HEK293T (cell line): ENCODE data around the gene TGM2.

ENCODE experiments used
- BHLHE40 ChIP-seq: fragments of 450-650 bp; IDR thresholded peaks from 2 replicates; pipeline ENCODE4 v1.6.1; 2016; ENCODE audit warnings: mild to moderate bottlenecking, moderate library complexity, borderline replicate concordance
- ELF4 ChIP-seq: fragments of 450-650 bp; IDR thresholded peaks from 2 replicates; pipeline ENCODE4 v1.6.1; 2017; ENCODE audit warnings: antibody characterized with exemption
- FOXA1 ChIP-seq: fragments of 450-650 bp; IDR thresholded peaks from 2 replicates; pipeline ENCODE4 v1.6.1; 2016; ENCODE audit warnings: mild to moderate bottlenecking
- FOXK2 ChIP-seq: fragments of 450-650 bp; IDR thresholded peaks from 2 replicates; pipeline ENCODE4 v1.6.1; 2016; ENCODE audit warnings: mild to moderate bottlenecking
- FOXM1 ChIP-seq: fragments of 450-650 bp; IDR thresholded peaks from 2 replicates; pipeline ENCODE4 v1.6.1; 2017; ENCODE audit warnings: mild to moderate bottlenecking, borderline replicate concordance
- HDGF ChIP-seq: fragments of 450-650 bp; IDR thresholded peaks from 2 replicates; pipeline ENCODE4 v1.6.1; 2017; ENCODE audit warnings: antibody characterized with exemption, borderline replicate concordance
- SP1 ChIP-seq: fragments of 450-650 bp; IDR thresholded peaks from 2 replicates; pipeline ENCODE4 v1.6.1; 2017
- SUZ12 ChIP-seq: fragments of 450-650 bp; IDR thresholded peaks from 2 replicates; pipeline ENCODE4 v1.6.1; 2016; ENCODE audit warnings: mild to moderate bottlenecking
- TARDBP ChIP-seq: fragments of 450-650 bp; IDR thresholded peaks from 2 replicates; pipeline ENCODE4 v1.6.1; 2016
- TF ChIP-seq, protein P1 (sequence below): fragments of 450-650 bp; IDR thresholded peaks from 2 replicates; pipeline ENCODE4 v1.6.1; 2016

DNA sequence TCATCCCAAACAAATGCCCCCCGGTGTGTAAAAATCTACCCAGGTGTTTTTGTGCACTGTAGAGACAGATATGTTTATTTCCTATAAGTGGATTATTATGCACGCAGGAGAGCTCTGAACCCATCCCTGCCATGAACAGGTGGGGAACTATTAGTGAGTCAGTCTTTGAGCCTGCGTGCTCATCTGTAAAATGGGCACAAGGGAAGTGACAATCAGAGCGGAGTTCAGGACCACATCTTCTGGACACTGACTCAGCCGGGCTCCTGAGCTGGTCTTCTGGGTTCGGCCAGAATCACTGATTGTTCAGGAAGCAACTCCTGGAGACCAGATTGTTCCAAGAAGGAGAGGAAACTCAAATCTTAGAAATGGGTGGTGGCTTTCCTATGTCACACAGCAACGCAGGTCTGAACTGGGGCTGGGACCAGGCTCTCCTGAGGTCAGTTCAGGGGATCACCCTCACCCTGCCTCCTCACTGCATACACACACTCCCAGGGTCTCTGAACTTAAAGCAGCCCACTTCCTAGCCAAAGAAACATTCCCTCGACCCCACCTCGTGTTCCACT lies 27.3 kb upstream of the TGM2 start:
- TF ChIP-seq FOXA1 (no peak), TARDBP (no peak), ELF4 (no peak), SP1 (no peak), SUZ12 (no peak), BHLHE40 (no peak), FOXM1 (no peak), FOXK2 (no peak), HDGF (no peak)
- TF ChIP-seq, protein P1, sequence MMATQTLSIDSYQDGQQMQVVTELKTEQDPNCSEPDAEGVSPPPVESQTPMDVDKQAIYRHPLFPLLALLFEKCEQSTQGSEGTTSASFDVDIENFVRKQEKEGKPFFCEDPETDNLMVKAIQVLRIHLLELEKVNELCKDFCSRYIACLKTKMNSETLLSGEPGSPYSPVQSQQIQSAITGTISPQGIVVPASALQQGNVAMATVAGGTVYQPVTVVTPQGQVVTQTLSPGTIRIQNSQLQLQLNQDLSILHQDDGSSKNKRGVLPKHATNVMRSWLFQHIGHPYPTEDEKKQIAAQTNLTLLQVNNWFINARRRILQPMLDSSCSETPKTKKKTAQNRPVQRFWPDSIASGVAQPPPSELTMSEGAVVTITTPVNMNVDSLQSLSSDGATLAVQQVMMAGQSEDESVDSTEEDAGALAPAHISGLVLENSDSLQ: no peak
